Non-pigmented ciliary epithelial cell (primary cell): Measurements from ENCODE around the gene GNG11.
"Not testable (repeated sequence)": the region's sequence is repeated elsewhere in the genome, so short reads cannot be mapped to it uniquely, and the experiment has no call there.

Experiments used
- DNase-seq: peaks from one replicate; pipeline ENCODE4 v3.0.0-alpha.2; 2010; ENCODE audit warnings: low read depth

The GNG11 gene

DNA sequence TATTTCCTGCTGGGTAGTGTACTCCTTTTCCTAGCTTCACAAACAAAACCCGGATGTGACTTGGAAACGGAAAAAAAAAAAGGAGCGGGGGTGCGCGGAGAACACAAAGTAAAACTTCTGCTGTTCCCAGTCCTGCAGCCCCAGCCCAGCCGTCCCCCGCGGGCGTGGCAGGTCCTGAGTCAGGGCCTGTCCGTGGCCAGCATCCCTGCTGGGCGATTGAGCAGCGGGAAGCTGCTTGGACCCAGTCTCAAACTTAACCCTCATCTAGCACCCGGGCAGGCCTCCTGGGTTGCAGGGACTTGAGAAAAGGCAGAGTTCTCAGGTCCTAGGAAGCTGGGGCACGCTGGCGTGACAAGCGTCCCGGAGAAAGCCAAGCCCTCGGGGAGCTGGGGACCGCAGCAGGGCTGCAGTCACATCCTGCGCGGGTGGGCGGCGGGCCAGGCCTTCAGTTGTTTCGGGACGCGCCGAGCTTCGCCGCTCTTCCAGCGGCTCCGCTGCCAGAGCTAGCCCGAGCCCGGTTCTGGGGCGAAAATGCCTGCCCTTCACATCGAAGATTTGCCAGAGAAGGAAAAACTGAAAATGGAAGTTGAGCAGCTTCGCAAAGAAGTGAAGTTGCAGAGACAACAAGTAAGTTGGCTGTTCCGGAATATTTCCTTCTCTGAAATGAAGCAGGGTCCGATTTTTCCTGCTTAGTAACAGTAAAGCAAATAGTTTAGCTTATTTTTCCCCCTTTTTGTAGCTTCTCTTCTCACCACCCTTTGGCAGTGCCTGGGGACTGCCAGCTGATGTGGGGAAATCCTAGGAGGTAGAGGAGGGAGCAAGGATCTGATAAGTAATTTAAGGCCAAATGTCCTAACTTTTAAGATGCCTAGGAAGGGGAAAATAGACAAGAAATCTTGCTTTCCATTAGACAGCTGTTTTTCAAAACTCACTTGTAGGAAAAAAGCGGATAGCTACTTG lies at the start of gene GNG11:
GNG11 (plus strand) TSS at position 129 of the 960 bp plus-strand sequence; CDS start at position 532, 403 bp downstream.
- DNase-seq, result no peak

GRCh38 chr7:93873998-93874574 lies 47.4 kb upstream of the GNG11 start:
- no peak for DNase-seq

- DNase-seq, result no peak
Observed at GRCh38 chr7:93877742-93878141, 43.8 kb upstream of the GNG11 start.

DNA sequence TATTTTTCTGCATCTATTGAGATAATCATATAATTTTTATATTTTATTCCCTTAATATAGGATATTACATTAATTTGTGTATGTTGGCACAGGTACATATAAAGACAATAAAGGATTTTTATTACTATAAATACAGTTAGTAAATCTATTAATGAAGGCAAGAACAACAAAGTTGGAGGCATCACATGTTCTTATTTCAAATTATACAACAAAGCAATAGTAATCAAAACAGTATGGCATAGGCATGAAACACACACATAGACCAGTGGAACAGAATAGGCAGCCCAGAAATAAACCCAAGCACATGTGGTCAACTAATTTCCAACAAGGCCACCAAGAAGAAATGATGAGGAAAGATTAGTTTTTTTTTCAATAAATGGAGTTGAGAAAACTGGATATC lies 42.2 kb upstream of the GNG11 start:
- no peak for DNase-seq

GRCh38 chr7:93882468-93882867 lies 39.1 kb upstream of the GNG11 start:
- no peak for DNase-seq

DNA sequence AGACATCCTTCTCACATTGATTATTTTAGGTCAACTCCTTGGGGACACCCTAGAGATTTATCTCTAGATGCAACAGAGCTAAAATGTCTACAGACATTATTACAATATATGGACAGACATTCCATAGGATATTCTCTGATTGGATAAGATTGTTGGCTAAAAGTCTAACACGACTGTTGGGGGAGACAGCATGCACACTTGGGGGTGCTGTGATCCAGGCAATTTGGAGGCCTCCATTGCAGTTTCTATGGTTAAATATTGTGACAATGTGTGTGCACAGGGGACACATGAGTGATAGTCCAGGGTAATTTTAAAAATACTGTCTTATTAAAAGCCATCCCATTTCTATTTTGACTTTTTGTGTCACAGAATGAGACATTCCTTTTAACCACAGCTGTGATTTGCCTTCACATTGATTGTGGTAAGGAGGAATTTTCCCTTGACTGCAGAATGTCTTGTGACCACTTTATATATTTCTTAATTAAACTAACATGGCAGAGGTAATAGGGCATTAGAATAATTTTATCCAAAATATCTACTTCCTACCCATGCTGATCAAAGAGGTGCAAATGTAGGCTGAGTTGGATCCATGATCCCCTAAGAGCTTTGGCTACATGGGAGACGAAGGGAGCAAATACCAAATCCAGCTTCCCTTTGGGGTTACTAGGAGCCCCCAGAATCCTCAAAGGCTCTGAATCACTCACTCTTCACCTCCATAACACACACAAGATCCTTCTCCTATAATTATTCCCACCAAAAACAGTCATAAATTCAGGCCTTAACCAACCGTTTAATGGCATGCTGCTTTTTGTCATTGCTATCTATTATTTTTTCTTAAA lies 38.2 kb upstream of the GNG11 start:
- no peak for DNase-seq

DNA sequence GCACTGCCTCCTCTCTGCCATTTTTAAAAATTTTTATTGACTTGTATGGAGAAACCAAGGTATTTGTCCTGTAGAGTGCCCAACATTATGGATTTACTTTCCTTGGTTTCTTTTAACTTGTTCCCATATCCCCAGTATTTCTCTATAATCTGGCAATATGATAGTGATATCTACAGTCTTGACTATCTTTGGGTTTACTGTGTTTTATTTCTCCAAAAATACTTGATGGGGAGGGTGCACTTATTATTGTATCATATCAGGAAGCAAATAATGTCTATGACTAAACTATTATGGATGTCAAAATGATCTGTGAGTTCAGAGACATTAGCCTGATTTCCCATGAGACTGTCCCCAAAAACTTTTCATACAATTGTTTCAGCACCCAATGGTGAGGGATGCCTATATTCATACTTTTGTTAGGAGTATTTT lies 37.6 kb upstream of the GNG11 start:
- DNase-seq, result no peak

GRCh38 chr7:93884541-93884940 lies 37.0 kb upstream of the GNG11 start:
- DNase-seq, result no peak

- DNase-seq, result peak; percentile 60
Observed at GRCh38 chr7:93889261-93889660, 32.3 kb upstream of the GNG11 start.

DNA sequence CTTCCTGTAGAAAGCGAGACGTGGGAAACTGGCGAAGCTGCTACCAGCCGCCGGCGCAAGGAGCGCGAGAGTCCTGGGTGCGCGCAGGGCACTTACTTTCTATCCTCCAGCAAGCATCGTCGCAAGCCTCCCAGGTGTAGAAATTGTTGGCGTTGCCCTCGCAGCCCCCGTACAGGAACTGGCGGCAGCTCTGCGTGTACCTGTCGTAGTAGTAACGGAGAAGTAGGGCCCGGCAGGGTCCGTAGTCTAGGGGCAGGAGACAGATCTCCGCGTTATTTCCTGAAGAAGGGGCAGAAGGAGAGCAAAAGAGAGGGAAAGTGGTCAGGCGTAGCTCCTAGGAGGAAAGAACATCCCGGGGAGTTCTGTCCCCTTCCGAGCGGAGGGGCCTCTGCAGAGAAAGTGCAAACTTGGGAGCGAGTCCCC lies 31.5 kb upstream of the GNG11 start:
- DNase-seq, result no peak

GRCh38 chr7:93890464-93891068 lies 31.0 kb upstream of the GNG11 start, which contains the start of gene TFPI2:
Gene TFPI2, minus strand, starts transcription at chr7:93890753. Its CDS starts 75 bp downstream, at chr7:93890678.
- peak; percentile 55 for DNase-seq

DNA sequence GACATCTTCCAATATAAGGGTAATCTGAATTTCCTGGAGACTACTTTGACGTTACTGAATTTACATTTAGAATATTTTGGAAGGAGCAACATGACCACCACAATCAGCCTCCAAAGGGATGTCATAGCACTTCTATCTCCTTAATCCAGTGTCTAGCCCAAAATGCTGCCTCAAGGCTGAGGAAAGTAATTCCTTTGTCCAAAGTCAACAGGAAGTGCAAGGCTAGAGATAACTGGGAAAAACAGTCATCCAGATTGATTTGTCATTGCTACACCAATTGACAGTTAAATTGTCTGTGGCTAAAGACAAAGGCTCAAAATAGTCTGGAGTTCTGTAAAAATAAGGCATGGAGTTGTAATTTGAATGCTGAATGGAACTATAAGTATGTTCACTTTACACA lies 27.1 kb upstream of the GNG11 start:
- DNase-seq, result no peak

DNA sequence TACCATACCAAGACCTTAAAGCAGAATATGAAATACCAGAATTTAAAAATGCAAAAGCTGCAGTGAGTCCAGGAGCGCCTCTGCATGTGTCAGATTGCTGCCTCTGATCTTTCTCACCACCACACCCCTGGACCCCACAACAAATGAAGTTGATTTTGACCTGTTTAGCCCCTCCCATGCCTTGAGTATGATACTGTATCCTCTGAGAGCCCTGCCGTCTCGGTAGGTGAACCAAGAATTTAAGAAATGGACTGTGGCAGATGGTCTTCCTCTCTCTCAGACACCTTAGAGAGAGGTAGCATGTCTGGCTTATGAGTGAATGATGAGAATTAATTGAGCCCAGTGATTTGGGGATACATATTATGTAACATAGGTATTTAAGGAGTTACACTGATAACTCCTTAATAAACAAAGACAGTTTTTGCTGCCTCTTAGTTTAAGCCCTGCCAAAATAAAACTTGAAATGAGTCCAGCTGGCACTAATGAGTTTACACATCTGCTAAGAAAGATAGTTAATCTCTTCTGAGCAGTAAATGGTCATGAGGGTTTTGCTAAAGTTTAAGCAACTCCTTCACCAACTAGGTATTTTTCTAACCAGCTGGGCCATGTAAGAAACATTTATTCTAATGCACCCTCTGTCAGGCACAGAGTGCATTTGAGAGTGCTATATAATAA lies 26.4 kb upstream of the GNG11 start:
- DNase-seq, result no peak

GRCh38 chr7:93895859-93896600 lies 25.5 kb upstream of the GNG11 start:
- DNase-seq, result no peak

GRCh38 chr7:93897680-93898079 lies 23.9 kb upstream of the GNG11 start:
- no peak for DNase-seq

DNA sequence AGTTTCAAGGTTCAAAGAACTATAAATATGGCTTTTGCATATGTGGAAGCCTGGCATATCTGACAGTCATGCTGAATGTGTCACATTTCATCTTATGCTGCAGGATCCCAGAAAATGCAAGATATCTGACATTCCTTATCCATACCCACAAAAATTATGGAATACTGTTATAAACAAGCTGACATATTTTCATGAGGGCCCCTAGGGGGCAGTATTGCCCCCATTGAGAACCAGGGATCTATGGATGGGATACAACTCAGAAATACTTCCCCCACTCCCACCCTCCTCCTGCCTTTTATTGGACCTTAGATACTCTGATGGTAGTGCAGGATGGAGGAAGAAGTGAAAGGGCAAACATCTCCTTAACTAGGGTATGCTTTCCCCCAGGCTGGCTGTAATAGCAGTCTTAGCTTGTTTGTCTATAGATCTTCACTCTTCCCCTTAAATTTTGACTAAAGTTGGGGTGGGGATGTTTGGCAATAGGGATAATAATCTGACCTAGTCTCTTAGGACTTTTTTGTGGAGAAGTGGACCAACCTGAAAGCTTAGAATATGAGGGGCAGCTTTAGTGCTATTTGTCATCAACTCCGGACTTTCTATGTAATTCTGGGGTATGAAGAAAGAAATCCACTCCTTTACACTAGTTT lies 18.6 kb upstream of the GNG11 start:
- DNase-seq, result no peak

DNA sequence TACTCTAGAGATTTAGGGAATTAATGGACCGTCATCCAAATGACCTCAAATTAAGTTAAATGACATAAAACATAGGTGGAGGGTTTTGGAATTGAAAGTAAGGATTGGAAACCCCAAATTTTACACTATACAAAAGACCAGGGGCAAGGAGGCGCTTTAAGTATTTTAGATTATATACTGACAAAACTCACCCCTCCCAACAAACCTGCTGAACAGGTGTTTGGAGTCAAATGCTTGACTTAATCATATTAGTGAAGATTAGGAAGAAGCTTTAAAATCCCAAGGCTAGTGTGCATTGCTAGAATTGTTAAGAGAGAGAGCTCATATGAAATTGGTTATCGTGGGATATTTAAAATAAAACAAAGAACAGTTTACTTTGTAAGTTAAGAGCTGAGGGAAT lies 15.3 kb upstream of the GNG11 start, which contains the start of gene GNGT1:
GNGT1 (plus strand) TSS at position 301 of the 400 bp plus-strand sequence. CDS start 180 bp downstream, outside the sequence.
- DNase-seq, result no peak

GRCh38 chr7:93910076-93910994 lies 11.2 kb upstream of the GNG11 start:
- DNase-seq, result no peak

DNA sequence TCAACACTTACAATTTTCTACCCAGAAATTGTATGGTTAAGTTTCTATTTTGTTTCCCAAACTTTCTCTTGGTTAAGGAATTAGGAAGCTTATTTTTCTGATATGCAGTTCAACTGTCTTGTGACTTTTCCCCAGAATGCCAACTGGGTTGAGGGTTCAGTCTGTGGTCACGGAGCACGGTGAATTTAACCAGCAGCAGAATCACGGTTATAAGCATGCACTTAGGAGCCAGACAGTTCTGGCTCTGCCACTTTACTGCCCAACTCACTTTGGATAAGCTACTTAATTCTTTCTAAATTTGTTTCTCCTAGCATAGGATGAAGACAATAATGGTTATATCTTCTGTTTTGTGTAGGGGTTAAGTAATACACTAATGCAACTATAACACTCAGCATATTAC lies 10.3 kb upstream of the GNG11 start:
- not testable (repeated sequence) for DNase-seq
